ENCODE results near the gene FXN.

GRCh38 chr9:69044240-69045219 is 9.0 kb downstream of the FXN start:
- TF ChIP-seq, protein P1, sequence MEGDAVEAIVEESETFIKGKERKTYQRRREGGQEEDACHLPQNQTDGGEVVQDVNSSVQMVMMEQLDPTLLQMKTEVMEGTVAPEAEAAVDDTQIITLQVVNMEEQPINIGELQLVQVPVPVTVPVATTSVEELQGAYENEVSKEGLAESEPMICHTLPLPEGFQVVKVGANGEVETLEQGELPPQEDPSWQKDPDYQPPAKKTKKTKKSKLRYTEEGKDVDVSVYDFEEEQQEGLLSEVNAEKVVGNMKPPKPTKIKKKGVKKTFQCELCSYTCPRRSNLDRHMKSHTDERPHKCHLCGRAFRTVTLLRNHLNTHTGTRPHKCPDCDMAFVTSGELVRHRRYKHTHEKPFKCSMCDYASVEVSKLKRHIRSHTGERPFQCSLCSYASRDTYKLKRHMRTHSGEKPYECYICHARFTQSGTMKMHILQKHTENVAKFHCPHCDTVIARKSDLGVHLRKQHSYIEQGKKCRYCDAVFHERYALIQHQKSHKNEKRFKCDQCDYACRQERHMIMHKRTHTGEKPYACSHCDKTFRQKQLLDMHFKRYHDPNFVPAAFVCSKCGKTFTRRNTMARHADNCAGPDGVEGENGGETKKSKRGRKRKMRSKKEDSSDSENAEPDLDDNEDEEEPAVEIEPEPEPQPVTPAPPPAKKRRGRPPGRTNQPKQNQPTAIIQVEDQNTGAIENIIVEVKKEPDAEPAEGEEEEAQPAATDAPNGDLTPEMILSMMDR (IDR thresholded peaks at IDR 0.05; ENCODE audit: borderline replicate concordance, extremely low read depth, low read length, poor library complexity, severe bottlenecking) = no peak
- no peak for TF ChIP-seq EZH2 (IDR thresholded peaks at IDR 0.05; ENCODE audit: borderline replicate concordance, low read depth, low read length, severe bottlenecking)

Data from DND-41 (cell line).